GM18508 (cell line): ENCODE results near the gene MLNR.

Experiments
- ATAC-seq: cut with Tn5 transposase; IDR thresholded peaks from one replicate; pipeline ENCODE4 v1.9.1; 2021; ENCODE audit warnings: moderate number of reproducible peaks; ENCODE audit not compliant: insufficient read depth, unreplicated experiment

MLNR gene, protein sequence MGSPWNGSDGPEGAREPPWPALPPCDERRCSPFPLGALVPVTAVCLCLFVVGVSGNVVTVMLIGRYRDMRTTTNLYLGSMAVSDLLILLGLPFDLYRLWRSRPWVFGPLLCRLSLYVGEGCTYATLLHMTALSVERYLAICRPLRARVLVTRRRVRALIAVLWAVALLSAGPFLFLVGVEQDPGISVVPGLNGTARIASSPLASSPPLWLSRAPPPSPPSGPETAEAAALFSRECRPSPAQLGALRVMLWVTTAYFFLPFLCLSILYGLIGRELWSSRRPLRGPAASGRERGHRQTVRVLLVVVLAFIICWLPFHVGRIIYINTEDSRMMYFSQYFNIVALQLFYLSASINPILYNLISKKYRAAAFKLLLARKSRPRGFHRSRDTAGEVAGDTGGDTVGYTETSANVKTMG

GRCh38 chr13:49220036-49220855 is at the start of gene MLNR:
MLNR (plus strand) TSS chr13:49220338; CDS start chr13:49220338, 0 bp downstream.
- ATAC-seq = no peak

DNA sequence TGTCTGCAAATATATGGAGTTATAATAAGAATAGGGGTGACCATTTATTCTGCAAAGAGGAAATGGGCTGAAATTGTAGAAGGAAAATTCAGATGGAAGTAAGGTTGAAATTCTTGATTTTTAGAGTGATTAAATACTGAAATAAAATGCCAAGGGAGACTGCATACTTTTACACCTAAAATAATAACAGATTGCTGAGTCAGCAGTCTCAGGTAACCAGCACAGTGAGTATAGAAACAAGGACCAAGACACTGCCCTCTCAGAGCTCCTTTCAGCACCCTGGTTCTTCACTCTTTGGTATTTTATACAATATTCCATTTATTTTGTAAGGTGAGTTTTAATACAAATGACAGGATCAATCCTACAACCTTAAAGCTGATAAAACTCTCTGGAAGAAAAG is 48.8 kb upstream of the MLNR start:
- no peak for ATAC-seq

GRCh38 chr13:49183672-49184325 is 36.3 kb upstream of the MLNR start:
- no peak for ATAC-seq

DNA sequence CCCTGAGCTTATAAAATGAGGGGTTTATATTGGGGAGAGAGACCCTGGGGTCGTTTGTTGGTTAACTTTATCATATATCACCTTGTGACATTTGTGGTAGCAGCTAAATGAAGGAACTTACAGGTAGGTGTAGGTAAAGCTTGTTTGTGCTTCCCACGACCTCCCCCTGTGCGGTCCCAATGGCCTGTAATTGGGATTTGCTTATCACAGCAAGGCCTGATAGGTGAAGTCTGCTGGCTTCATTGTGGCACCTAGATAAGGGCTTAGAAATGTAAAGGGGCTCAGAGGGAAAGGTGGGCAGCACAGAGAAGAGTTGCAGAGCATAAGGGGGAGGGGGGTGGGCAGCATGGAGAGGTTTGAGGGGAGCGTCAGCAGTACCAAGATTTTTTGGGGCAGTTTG is 35.5 kb upstream of the MLNR start:
- ATAC-seq = no peak

DNA sequence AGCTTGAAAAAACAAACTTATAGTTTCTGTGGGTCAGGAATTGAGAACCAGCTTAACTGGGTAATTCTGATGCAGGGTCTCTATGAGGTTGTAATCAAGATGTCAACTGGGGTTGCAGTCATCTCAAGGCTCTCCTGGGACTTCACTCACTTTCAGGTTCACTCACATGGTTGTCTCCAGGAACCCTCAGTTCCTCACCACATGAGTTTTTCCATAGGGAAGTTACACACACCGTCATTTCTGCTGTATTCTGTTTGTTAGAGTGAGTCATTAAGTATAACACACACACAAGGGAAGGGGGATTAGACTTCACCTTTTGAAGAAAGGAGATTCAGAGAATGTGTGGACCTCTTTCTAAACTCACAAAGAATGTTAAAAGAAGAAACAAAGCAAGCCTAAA is 34.9 kb upstream of the MLNR start:
- ATAC-seq = no peak

DNA sequence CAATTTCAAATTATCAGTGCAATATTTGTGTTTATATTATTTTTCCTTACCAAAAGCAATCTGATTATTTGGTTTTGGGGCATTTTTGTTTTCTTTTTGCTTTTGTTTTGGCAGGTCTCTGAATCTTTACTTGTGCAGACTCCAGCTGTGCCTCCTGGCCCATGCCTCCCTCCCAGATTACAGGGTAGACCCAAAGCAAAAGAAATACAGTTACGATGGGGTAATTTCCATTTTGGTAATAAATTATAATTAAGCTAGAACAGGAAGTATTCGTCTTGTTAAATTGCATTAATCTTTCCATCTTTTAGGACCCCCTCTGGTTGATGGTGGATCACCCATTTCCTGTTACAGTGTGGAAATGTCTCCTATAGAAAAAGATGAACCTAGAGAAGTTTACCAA is 29.2 kb upstream of the MLNR start:
- ATAC-seq = no peak

DNA sequence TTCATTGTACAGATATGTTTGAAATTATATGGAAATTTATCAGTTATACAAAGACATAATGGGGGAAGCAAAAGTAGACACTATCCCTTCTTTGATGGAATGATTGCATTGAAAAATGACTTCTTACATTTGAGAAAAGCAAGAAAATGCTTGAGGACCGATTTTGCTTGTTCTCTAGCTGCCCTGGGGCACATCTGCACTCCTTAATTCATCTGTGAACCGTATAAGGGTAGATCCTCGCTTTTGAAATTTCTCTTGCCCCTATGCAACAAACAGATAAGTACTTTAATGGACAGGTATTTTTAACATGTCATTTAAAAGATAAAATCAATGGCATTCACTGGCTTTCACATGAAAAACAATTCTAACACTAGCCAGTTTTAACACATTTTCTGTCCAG is 13.5 kb upstream of the MLNR start:
- ATAC-seq = no peak

GRCh38 chr13:49208619-49209018 is 11.5 kb upstream of the MLNR start:
- no peak for ATAC-seq

- no peak for ATAC-seq
Observed at GRCh38 chr13:49210114-49210513, 10.0 kb upstream of the MLNR start.

DNA sequence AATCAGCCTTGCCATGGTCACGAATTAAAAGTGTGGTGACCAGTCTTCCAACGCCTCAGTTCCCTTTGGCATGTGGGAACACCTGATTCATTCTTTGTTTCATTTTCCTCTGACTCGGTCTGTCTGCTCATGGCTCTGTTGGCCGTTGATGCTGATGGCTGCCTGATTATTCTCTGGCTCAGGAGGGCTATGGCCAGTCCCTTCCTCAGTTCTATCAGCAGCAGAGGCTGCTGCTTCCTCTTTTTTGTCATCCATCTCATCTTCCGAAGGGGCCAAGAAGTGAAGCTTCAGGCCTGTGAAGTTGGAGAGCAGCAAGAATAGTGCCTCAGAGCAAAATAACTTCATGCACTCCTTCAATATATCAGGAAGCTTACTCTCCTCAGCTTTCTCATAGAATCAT is 9.5 kb upstream of the MLNR start:
- ATAC-seq = no peak

- no peak for ATAC-seq
Observed at GRCh38 chr13:49213539-49213938, 6.6 kb upstream of the MLNR start.

DNA sequence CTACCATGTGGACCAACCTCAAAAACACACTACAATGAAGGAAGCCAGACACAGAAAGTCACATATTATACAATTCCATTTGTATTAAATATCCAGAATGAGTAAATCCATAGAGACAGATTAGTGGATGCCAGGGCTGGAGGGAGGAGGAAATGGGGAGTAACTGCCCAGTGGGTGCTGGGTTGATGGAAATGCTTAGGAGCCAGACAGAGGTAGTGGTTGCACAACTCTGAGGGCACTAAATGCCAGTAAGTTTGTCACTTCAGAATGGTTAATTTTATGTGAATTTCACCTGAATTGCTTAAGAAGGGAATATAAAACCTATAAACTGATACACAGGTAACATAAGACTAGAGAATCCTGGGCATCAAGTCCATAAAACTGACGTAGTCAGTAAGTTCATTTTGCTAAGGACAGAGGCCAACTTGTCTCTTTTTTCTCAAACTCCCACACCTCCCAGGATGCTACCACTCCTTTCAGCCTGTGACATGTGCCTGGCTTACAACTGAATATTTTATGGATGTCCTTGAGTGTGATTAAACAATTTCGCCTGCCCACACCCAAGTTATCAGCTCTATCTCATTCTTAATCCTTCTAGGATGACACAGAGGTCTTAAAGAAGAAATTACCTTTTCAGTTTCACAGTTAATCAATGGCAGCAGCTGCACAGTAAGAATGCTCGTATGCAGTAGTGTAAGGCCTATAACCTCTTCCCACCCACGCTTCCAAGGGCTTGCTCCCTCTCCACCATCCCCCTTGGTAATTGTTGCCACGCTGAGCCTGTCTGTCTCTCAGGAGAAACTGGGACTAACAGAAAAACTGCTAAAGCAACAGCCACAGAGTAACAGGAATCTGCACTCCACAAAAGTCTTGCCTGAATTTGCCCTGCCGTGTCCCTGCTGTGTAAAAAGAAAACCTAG is 5.9 kb upstream of the MLNR start:
- no peak for ATAC-seq

- ATAC-seq = no peak
Observed at GRCh38 chr13:49214917-49215376, 5.2 kb upstream of the MLNR start.

- ATAC-seq = no peak
Observed at GRCh38 chr13:49216334-49216733, 3.8 kb upstream of the MLNR start.

GRCh38 chr13:49217962-49218492 is 2.1 kb upstream of the MLNR start:
- no peak for ATAC-seq

GRCh38 chr13:49218493-49219051 is 1.6 kb upstream of the MLNR start:
- no peak for ATAC-seq

GRCh38 chr13:49219647-49220035 is 497 bp upstream of the MLNR start:
- no peak for ATAC-seq

- ATAC-seq = no peak
Observed at GRCh38 chr13:49220856-49221589, 885 bp downstream of the MLNR start.

DNA sequence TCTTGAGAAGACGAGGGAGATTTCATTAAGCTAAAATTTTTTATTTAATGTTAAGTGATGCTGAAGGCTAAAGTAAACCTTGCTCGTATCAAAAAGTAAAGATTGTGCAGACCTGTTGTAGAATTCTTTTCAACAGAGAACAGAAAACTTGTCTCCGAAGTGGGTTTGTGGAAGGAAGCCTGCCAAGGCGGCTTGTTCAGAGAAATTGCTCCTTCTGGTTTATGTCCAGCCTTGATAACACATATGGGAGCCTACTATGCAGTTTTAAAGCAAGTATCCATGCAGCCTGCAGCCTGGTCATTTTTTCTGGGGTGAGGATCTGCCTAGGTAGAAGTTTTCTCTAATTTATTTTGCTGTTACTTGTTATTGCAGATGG is 1.4 kb downstream of the MLNR start:
- no peak for ATAC-seq
